Astrocyte (in vitro differentiated cells and primary cell): ENCODE measurements around the gene PPP3R1.

Source experiments
- EZH2 ChIP-seq: IDR thresholded peaks from 2 replicates; pipeline ENCODE4 v1.6.1; 2012; ENCODE audit warnings: mild to moderate bottlenecking, low read length, inconsistent platforms; ENCODE audit not compliant: insufficient read depth
- TF ChIP-seq, protein P1 (sequence below): IDR thresholded peaks from 2 replicates; pipeline ENCODE4 v1.5.1; 2011; ENCODE audit warnings: low read depth, mild to moderate bottlenecking, inconsistent platforms, low read length, moderate library complexity; ENCODE audit not compliant: insufficient read depth

DNA sequence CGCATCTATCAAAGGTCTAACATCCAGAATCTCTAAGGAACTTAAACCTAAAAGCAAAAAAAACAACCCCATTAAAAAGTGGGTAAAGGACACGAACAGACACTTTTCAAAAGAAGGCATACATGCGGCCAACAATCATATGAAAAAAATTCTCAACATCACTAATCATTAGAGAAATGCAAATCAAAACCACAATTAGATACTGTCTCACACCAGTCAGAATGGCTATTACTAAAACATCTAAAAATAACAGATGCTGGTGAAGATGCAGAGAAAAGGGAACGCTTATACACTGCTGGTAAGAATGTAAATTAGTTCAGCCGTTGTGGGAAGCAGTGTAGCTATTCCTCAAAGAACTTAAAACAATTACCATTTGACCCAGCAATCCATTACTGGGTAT, 38.0 kb downstream of the PPP3R1 start:
- TF ChIP-seq, protein P1, sequence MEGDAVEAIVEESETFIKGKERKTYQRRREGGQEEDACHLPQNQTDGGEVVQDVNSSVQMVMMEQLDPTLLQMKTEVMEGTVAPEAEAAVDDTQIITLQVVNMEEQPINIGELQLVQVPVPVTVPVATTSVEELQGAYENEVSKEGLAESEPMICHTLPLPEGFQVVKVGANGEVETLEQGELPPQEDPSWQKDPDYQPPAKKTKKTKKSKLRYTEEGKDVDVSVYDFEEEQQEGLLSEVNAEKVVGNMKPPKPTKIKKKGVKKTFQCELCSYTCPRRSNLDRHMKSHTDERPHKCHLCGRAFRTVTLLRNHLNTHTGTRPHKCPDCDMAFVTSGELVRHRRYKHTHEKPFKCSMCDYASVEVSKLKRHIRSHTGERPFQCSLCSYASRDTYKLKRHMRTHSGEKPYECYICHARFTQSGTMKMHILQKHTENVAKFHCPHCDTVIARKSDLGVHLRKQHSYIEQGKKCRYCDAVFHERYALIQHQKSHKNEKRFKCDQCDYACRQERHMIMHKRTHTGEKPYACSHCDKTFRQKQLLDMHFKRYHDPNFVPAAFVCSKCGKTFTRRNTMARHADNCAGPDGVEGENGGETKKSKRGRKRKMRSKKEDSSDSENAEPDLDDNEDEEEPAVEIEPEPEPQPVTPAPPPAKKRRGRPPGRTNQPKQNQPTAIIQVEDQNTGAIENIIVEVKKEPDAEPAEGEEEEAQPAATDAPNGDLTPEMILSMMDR, result no peak
- no peak for TF ChIP-seq EZH2
